GM18868 (cell line): Measurements from ENCODE around the gene LDLRAD1.
"Not testable (repeated sequence)": the region's sequence is repeated elsewhere in the genome, so short reads cannot be mapped to it uniquely, and the experiment has no call there.

Experiments used
- ATAC-seq: cut with Tn5 transposase; IDR thresholded peaks from one replicate; pipeline ENCODE4 v1.9.1; 2021; ENCODE audit warnings: mild to moderate bottlenecking, moderate library complexity; ENCODE audit not compliant: unreplicated experiment

The LDLRAD1 gene

DNA sequence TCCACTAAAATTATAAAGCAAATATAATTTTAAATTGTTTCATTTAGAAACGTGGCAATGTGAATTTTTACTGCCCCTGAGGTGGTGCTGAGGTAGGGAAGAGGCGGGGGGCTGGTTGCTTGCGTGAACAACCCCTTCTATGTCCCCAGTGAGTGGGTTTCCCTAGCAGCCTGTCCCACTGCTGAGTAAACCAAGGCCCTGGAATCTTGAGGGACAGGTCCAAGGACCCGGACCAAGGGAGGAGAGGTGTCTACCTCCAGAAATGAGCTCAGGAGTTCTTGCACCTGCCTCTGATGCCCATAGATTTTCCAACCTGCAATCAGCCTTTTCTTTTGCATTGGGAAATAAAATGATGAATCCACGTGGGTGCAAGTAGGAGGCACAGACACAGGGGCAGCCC is 649 bp upstream of the LDLRAD1 start:
- ATAC-seq, result no peak

DNA sequence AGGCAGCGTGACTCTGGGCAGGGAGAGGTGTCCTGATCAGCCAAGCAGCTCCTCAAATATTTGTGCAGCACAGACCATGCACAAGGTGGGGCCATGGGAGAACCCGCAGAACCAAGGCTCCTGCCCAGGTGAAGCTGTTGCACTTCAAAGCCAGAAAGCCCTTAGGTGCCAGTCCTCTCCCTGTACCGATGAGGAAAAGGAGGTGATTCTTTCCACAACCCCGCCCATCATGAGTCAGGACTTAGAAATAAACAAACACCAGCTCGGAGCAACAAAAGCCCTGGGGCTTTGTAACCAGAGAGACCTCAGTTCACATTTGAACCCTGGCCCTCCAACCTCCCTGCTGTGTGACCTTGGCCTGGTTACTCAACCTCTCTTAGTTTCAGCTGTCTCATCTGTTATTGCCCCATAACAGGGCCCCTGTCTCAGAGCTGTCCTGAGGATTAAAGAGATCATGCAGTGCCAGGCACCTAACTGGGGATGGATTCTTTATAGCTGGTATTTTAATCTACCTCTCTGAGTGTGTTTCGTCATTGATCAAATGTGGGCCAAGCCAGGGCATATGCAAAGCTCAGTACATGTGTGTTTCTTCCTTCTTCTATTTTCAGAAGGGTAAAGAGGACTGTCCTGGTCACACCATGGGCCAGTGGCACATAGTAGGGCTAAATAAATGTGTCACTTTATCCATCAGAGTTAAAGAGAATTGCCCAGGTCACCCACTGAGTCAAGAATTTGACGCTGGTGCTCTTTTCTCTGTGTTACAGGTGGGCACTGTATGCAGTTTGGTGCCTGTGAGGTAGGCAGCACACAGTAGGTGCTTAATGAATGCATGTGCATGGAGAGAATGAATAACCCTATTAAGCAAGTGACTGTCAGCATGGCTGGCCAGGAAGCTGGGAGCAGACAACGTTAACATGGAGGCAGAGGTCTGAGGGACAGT is 1.4 kb downstream of the LDLRAD1 start:
- ATAC-seq, result no peak

GRCh38 chr1:54014009-54014629 is 3.9 kb downstream of the LDLRAD1 start:
- no peak for ATAC-seq

DNA sequence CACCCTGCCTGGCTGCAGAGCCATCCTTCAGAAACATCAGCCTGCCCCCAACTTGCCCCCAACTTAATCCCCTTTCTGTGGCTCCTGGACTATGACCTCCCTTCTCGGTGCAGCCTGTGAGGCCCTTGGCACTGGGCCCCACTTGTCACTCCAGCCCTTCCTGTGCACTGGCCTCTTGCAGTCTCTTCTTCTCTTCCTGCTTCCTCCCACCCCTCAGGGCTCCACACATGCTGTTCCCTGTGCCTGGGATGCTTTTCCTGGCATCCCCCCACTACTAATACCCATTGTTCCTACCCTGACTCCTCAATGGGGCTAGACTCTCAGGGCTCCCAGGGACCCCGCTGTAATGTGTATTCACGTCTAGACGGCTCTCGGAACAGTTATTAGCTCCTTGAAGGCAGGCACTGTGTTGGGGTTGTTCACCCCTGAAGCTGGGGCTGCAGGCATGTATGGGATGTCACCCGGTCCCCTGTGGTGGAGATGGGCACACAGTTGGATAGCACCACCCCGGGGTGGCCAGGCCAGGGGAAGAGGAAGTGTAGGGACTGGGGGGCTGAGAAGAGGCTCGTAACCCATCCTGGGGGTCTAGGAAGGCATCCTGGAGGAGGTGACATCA is 4.5 kb downstream of the LDLRAD1 start:
- no peak for ATAC-seq

- ATAC-seq, result no peak
Measured at GRCh38 chr1:54012863-54013262, 5.1 kb downstream of the LDLRAD1 start.

DNA sequence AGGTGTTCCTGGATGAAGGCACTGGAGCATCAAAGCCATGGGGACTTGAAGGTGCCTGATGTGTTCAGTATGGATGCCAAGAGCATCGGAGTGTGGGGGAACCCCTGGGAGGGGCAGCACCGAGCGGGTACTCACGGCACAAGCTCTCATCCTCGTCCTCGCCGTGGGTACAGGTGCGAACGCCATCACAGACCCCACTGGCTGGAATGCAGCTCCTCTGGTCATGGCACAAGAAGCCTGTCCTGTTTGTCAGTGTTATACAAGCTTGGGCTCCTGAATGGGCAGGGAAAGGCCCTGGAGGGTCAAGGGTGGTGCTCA is 6.0 kb downstream of the LDLRAD1 start:
- no peak for ATAC-seq

- ATAC-seq, result no peak
Measured at GRCh38 chr1:54011316-54012007, 6.5 kb downstream of the LDLRAD1 start.

DNA sequence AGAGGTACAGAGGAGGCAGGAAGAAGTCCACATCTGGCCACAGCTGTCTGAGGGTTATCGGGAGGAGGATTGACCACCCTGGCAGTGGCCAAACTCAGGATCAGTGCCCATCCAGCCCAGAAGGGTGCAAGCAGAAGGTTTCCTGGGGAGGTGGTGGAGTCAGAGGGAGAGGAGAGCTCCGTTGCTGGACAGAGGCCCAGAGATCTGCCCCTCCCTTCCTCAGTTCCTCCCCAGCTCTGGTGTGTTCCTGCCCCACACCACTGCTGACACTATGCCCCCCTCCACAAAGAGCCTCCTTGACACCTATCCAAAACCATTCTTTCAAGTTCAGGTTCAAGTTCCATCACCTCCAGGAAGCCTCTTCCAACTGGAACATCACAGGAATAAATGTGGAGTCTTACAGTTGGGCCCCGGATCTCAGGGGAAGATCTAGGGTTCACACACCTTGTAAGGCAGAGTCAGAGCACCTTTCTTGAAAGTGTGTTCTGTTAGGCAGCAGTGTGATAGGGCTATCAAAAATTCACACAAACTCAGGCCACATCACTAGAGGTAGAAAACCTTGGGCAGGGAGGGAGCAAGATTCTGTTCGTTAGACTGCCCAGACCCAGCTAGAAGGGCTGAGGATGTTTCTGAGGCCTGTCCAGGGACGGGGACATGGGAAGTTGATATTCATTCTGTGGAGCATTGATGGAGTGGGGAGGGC is 7.4 kb downstream of the LDLRAD1 start:
- no peak for ATAC-seq

DNA sequence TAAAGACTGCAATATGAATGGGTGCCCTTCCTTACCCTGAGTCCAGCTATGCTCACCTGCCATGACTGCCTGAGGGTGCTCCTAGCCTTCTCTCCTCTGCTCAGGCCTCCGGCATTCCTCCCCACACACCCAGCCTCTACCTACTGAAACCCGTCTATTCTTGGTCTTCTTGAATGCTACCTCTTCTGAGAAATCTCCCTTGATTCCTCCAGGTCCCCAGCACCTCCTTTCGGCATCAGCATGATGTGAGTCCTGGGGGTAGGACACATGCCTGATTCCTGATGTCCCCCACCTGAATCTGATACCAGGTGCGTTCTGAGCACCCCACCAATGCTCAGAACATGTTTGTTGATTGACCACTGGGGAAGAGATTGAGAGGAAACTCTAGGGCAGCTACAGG is 8.6 kb downstream of the LDLRAD1 start:
- no peak for ATAC-seq

- no peak for ATAC-seq
Measured at GRCh38 chr1:54008876-54009275, 9.1 kb downstream of the LDLRAD1 start.

- ATAC-seq, result no peak
Measured at GRCh38 chr1:54007613-54008012, 10.4 kb downstream of the LDLRAD1 start.

DNA sequence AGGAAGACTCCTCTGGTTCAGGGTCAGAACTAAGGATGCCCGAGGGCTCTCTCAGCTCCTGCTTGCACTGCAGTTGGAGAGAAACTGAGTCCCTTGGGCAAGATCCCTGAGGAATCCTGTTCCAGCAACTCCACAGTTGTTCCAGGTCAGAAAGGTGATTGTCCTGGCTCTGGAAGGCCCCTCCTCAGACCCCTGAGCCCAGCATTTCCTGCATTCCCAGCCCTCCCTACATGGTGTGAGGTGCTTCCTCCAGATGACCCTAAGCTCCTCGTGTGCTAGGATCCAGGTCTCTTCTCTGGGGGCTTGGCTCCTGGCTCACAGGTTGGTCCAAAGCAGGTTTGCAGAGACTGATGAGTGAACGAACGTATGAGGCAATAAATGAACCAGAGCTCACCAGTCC is 11.5 kb downstream of the LDLRAD1 start:
- ATAC-seq, result no peak

DNA sequence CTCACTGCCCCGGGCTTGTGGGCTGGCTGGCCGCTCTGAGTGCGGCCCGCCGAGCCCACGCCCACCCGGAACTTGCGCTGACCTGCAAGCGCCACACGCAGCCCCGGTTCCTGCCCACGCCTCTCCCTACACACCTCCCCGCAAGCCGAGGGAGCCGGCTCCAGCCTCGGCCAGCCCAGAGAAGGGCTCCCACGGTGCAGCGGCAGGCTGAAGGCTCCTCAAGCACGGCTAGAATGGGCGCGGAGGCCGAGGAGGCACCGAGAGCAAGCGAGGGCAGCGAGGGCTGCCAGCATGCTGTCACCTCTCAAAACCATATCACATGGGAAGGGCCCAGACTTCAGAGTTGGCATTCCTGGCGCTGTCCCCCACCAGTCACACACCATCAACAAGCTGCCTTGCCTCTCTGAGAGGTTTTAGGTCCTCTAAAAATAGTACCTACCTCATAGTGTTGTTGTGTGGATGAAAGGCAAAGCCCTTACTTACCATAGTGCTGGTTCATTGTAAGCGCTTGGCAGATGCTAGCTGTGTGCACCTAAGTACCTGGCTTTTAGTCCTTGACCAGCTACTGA is 13.4 kb downstream of the LDLRAD1 start:
- no peak for ATAC-seq

DNA sequence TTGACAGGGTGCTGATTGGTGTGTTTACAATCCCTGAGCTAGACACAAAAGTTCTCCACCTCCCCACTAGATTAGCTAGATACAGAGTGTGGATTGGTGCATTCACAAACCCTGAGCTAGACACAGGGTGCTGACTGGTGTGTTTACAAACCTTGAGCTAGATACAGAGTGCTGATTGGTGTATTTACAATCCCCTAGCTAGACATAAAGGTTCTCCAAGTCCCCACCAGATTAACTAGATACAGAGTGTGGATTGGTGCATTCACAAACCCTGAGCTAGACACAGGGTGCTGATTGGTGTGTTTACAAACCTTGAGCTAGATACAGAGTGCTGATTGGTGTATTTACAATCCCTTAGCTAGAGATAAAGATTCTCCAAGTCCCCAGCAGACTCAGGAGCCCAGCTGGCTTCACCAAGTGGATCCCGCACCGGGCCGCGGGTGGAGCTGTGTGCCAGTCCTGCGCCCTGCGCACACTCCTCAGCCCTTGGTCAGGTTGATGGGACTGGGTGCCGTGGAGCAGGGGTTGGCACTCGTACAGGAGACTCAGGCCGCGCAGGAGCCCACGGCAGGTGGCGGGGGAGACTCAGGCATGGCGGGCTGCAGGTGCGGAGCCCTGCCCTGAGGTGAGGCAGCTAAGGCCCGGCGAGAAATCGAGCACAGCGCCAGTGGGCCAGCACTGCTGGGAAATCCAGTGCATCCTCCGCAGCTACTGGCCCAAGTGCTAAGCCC is 14.1 kb downstream of the LDLRAD1 start:
- ATAC-seq, result not testable (repeated sequence)

DNA sequence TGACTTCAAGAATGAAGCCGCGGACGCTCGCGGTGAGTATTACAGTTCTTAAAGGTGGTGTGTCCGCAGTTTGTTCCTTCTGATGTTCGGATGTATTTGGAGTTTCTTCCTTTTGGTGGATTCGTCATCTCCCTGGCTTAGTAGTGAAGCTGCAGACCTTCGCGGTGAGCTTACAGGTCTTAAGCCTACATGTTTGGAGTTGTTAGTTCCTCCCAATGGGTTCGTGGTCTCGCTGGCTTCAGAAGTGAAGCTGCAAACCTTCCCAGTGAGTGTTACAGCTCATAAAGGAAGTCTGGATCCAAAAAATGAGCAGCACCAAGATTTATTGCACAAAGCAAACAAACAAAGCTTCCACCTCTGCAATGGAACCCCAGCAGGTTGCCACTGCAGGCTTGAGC is 14.7 kb downstream of the LDLRAD1 start:
- ATAC-seq, result no peak

GRCh38 chr1:54002544-54003248 is 15.3 kb downstream of the LDLRAD1 start:
- ATAC-seq, result no peak

GRCh38 chr1:54001591-54001990 is 16.4 kb downstream of the LDLRAD1 start:
- ATAC-seq, result no peak

DNA sequence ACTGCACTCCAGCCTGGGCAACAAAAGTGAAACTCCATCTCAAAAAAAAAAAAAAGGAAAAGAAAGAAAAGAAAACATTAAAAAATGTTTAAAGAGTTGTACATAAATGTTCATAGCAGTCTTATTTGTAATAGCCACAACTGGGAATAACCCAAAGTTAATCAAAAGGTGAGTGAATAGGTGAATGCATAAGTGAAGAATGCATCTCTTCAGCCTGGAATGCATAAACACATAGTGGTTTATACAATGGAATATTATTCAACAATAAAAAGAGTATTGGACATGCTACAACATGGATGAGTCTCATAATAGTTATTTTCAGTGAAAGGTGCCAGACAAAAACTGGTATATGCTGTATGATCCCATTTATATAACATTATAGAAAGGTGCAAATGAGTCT is 18.1 kb downstream of the LDLRAD1 start:
- ATAC-seq, result no peak

GRCh38 chr1:53998223-53998622 is 19.8 kb downstream of the LDLRAD1 start:
- no peak for ATAC-seq
